Stimulated activated CD8-positive, alpha-beta memory T cell treated with anti-CD3 and anti-CD28 coated beads, Interleukin-2, amount 100 ng/mL, for 48 hours (primary cell): Measurements from ENCODE around the gene LMF1.

Source experiments
- DNase-seq, 2 donors: peaks; one replicate each; pipeline ENCODE4 v3.0.0-alpha.2; 2020; ENCODE audit warnings: low read depth in 2 of 2

Gene LMF1

DNA sequence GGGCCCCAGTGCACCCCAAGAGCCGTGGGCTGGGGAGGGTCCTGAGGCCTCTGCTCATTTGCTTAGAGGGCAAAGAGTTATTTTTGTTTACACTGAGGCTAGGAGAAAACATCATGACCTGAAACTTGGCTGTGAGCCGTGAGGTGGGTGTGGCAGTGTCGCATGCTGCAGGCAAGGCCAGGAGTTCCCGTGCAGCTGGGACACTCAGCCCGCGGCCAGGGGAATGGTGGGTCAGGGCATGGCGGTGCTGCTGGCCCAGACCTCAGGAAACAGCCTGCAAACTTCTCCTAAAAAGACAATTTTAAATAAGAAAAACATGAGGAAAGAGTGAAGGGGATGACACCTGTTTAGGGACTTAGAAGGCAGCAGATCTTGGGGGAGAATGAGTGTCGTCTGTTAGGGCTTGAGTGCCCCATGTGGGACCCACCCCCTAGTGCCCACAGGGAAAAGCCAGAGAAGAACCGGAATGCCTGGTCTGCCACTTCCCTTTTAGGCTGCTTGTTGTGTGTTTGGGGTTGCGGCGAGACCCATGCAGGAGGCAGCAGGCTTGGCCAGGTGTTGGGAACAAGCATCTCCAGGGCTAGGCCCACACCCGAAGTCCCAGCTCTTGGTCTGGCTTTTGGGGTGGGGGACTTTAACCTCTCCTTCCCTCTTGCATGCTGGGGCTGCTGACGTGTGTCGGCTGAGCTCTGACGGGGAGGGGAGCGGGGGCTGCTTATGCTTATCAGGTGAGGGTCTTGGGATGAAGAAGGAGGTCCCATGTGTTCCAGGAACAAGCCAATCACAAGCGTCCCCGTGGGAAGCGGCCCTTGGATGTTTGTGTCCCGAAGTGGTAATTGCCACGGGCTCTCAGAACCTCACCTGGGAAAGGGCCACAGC, 89.3 kb downstream of the LMF1 start:
- DNase-seq, result no peak

DNA sequence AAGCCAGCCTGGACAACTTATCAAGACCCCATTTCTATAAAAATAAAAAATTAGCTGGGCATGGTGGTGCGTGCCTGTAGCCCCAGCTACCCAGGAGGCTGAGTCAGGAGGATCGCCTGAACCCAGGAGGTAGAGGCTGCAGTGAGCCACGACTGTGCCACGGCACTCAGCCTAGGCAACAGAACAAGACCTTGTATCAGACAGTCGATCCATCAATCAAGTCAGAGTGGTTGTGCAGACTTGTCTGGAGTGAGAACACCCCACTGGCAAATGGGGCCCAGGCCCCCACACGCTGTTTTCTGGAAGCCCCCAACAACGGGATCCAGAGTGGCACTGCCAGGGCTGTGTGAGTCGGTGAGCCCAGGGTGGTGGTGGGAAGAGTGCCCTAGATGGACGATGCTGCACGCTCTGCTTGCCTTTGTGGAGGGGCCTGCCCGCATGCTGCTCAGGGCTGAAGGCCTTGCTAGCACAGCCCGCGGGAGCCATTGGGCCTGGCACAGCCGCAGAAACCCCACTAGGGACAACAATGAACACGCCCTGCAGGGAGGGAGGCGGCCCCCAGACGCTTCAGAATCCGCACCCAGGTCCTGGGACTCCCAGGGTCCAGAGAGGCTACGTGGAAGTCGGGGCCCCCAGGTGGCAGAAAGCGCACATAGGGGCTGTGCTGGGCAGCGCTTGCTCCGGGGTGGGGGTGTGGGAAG, 90.2 kb downstream of the LMF1 start:
- DNase-seq, result no peak

DNA sequence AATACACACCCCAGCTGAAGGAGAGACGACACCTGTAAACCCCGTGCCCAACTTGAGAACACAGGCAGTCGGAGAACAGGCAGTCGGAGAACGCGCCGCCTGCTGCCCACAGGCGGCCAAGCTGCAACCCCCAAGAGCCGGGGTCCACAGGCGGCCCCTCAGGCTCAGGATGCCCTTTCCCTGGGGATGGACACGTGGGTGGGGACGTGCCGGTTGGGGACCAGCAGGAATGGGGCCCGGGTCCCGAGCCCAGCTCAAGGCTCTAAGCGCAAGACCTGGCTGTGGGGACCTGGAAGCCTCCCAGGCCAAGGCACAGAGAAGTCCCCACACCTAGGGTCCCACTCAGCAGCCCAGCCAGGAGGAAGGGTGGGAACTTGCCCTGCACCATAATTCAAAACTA, 90.8 kb downstream of the LMF1 start:
- DNase-seq, result no peak

DNA sequence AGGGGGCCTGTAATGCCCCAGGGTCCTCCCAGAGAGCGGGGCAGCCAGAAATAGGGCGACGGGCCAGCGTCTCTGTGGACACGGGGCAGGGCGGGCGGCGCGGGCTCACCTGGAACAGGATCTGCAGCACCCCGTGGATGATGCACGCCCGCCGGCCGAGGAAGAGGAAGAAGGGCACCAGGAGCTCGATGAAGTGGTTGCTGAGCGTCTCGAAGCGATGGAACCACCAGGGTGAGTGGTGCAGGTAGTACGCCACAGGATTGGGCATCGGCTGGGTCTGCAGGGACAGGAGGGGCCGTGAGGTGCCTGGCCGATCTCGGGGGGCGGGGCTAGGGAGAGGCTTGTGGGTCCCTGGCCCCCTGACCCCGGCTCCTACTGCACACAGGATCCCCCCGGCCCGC, 91.3 kb downstream of the LMF1 start:
- DNase-seq, result no peak

DNA sequence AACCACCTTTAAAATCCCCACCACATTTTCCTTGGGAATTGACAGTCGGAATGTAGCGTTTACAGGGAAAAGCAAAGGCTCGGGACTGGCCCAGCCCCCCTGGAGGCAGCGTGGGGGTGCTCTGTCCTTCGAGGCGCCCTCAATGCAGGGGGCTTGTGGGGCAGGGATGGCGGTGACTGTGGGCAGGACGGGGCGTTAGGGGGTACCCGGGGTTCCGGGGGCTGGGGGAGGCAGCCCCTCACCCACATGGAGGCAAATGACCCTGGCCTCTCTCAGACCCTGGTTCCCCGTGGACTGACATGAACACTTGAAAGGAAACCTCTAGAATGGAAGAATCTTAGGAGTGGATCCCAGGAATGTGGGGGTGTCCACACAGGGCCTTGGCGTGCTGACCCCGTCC, 91.9 kb downstream of the LMF1 start:
- no peak for DNase-seq

DNA sequence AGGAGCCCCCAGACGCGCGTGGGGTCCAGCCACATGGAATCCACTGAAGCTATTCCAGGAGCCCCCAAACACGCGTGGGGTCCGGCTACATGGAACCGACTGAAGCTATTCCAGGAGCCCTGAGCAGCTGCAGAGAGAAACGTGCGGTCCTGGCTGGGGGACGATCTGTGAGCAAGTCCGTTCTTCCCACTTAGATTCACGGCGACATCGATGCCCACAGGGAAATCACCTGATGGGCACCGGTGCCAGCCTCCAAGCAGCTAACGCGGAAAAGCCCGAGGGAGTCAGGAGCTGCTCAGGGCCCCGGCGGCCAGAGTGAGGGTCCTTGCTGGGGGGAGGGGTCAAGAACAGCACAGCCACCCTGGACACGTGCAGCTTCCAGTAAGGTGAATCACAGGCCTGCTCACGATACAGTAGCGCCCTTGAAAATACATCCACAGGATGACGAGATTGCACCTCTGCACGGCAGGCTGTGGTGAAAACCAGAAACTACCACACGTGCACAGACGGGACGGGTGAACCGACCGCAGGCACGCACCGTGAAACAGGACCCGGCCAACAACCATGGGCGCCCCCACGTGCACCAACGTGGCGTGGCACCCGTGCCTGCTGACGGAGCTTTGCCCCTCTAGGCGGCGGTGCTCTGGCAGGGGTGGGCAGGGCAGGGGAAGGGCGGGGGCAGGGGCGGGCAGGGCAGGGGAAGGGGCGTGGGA, 92.6 kb downstream of the LMF1 start:
- peak; percentile 5 to 9 for DNase-seq

DNA sequence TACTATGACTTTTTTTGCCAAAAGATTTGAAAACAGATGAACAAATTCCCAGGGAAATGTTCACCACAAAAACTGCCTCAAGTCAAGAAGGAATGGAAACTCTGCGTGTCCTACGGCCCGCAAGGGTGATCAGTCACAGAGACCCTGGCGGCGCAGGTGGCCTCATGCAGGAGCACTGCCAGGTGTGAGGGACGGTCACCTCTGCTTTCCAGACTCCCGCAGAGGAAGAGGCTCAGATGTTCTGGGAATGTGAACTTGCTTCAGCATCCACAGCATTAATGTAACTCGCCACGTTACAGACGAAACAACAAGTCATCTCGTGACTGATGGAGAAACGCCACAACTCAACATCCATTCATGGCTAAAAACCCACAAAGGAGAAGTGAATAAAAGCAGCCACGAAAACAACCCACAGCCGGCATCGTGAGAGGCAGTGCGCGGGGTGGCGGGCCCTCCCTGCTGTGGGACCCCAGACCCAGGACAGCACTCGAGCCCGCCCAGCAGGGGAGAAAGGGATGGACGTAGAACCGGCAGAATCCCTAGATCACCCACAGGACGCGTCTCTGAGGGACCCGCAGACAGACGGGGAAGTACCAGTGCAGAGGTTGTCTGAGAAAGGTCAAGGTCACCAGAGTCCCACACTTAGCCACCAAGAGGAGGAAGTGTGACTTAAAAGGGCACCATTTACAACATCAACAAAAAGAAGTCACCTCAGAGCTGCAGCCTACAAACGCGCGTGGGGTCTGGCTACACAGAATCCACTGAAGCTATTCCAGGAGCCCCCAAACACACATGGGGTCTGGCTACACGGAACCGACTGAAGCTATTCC, 93.3 kb downstream of the LMF1 start:
- DNase-seq, result no peak

DNA sequence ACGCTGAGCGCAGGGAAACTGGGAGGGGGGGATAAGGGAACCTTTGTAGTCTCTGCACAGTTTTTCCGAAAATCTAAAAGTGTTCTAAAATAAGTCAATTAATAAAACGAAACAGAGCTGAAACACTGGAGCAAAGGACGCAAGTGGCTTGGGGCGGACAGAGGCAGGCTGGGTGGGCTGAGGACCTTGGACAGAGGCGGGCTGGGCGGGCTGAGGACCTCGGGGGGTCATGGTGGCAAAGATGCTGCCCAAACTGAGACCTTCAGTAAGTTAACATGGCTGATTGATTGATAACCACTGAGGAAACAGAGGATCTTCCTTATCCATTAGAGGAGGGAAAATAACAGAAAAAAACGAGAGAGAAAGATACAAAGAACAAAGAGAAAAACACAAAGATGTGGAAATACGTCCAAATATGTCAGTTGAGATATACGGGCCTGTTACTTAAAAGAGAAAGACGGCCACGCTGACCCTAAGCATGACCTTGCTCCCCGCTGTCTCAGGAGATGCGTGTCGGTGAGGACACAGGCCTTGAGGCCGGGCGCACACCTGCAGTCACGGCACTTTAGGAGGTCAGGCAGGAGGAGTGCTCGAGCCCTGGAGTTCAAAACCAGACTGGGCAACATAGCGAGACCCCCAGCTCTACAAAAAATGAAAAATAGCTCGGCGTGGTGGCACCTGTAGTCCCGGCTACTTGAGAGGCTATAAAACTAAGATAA, 94.1 kb downstream of the LMF1 start:
- no peak for DNase-seq

DNA sequence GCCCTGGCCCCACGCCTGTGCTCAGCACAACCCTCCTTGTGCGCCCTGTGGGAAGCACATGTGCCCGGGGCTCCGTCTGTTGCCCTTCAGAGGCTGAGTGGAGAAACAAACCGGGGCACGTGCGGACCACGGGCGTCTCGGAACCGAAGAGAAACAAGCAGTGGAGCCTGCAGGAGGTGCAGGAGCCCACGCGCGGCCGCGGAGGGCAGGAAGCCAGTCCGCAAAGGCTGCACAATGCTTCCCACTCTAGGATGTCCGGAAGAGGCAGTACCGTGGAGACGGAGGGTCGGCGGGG, 94.8 kb downstream of the LMF1 start:
- no peak for DNase-seq

DNA sequence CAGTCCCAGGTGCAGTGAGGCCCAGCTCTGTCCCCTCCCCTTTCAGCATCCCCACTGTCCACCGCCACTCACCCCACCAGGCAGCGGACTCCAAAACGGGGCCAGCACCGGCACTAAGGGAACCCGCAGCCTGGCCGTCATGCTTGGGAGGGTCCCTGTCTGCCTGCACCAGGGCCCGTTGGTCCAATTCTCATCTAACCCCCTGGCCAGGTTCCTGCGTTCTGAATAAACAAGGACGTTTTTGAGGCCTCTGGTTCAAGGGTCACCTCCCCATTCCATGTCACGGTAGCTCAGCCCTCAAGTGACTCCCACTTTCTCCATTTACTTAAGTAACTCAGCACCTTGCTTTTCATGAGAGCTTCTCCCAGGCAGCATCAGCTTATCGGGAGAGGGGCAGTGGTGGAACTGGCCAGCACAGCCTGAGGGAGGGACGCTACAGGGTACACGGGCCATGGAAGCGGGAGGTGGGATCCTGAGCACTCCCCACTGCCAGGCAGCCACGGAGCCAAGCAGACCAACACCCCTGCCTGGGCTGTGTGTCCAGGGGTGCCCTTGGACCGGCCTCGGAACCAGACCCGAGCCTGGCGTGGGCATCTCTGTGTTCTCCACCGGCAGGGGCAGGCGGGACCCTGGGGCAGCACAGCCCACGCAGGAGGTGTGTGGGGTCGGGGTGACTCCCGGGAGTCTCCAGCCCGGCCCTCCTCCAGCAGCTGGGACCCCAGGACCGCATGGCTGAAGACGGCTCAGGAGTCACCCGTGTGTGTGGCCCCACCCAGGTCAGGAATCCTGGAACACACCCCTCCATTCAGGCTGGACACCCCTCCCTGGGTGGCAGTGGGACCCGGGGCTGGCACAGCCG, 95.4 kb downstream of the LMF1 start:
- no peak for DNase-seq

DNA sequence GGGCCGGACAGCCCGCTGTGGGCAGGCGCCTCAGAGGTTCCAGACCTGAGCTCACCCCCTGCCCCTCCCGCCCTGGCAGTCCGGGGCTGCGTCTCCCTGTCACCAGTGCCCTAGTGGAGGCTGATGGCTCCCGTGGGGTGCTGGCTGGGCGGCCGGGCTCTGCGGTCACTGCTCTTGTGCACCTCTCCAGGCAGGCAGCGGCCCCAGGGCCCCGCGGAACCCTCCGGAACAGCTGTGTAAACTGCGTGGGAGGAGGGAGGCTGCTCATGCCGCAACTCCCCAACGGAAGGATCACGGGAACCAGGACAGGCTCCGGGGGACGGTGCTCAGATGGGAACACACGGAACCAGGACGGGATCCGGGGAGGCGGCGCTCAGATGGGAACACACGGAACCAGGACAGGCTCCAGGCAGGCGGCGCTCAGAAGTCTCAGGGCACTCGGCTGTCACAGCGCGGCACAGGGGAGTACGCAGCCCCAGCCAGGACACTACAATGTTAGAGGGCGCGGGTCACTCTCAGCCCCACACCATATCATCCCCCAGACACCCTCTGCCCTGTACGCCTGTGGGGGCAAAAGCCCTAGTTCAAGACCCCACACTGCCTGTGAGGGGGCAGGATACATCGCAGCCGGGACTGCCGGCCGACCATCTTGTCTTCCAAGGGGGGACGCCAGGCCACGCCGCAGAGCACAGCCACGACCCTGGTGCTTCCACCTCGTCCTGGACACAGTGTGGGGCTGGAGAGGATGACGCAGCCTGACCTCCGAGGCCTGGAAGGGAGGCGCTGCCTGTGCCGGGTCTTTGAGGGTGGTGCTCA, 96.2 kb downstream of the LMF1 start:
- DNase-seq, result no peak

DNA sequence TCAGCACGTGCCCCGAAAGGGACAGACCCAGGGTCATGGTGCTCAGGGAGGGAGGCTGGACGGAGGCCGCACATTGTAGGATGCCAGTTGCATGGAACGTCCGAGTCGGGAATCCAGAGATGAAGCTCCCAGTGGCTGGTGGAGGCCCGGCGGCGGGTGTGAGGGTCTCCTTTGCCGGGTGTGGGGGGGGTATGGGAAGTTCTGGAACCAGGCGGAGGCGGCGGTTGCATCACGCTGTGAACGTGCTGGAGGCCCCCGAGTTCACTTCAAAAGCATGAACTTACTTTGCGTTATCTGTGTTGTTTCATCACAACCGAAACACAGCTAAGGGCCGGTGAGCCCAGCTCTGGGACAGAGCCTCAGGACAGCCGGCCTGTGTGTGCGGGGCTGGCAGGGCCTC, 96.9 kb downstream of the LMF1 start:
- DNase-seq, result no peak

DNA sequence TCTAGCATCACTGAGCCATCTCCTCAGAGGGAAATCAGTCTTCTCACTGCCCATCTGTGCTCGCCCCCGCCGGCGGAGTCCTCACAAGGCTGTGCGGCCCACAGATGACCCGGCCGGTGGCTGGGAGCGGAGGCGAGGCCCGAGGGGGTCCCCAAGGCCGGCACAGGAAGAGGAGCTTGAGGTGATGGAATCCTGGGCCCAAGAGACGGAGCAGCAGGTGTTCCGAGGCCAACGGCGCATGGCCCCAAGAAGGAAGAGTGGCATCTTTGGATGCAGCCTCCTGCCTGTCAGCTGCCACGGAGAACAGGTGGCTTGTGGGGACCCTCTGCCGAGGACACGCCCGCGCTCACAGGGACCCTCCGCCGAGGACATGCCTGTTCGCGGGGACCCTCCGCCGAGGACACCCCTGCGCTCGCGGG, 97.5 kb downstream of the LMF1 start:
- no peak for DNase-seq

DNA sequence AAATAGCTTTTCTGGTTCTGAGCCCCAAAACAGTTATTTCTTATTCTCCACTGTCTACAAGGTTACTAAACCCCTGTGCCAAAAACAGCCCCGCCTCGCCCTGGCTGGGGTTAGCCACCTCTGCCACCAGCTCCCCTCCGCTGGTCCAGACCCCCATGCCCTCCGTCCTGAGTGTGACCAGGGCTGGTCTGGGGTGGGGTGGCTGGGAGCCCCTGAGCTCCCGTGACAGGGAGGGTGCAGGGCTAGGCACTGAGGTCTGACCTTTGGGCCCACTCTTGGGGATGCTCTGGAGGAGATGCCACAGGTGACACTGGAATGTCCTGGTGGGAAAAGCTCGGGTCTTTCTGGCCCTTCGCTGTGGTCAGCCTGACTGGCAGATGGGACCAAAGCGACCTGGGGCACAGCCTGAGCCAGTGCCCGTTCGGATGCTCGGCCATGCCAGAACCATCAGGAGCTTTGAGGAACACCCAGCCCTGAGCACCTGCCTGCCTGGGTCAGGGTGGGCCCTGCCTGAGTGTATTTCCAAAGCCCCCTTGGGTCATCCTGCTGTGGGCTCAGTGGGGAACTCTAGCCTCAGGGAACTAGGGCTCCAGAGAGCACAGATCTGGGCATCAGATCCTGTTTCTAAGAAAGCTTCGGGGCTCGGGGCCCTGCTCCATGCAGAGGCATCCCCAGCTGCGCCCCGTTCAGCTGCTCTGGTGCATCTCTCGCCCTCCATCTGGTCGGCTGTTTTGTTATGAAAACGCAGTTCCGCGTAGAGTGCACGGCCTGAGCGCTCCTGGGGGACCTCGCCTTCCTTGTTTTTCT, 98.1 kb downstream of the LMF1 start:
- DNase-seq, result no peak

DNA sequence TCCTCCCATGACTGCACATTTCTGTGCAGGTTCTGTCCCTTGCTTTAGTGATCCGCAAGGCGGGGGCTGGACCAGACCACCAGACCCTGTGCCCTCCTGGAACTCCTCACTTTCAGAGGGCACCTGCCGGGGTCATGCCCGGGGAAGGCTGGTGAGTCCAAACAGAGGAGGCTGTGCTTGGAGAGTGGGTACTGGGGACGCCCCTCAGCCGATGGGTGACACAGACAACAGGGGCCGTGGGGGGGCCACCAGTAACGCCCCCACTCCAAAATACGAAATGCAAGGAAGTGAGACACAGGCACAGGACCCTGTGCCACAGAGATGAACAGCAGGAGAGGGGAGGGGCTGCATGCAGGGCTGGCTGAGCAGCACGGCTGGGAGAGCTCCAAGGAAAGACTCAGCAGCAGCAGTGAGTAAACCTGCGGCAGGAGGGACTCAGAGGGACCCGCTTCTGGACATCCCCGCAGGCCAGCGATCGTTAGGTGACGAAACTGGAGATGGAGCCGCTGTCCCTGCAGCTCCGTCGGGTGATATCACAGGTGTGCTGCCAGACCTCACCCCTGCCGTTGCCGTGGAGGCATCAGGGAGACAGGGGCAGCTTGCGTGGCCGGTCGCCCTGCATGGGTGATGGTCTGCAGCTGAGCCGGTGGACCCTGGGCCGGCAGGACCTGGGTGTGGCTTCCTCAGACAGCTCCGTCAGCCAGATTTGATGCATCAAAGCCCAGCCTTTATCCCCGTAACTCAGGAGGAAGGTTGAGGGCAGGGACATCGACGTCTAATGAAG, 99.0 kb downstream of the LMF1 start:
- no peak for DNase-seq

DNA sequence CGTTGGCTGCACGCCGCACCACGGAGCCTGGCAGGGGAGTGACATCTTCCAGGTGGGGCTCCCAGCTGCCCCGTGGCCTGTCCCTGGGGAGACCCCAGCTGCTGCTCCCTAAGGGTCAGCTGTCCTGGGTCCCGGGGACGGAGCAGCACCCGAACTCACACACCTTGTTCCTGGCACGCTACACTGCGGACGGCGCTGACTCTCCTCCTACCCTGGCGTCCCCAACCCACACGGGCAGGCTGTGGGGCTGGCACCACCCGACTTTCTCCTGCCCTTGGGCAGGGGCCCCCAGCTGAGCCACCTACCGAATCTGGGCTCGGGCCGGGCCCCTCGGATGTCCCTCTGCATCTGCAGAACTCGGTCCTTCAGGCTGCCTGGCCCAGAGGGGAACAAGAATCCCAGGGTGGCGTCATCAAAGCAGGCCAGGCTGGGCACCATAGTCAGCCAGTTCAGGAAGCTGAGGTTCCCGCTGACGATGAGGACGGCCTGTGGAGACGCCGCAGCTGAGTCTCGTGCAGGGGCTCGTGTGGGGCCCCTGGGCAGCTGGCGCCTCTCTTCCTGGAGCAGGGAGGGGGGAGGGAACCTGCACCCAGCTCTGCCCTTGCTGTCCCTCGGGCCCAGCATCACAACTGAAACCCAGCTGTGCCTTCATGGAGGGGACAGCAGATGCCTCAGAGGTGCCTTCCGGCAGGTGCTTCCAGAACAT, 99.8 kb downstream of the LMF1 start:
- no peak for DNase-seq
